NCI-H2081 (cell line): ENCODE measurements around the gene PGP.

ENCODE experiments used
- DNase-seq, 2 experiments: peaks; one replicate each; lab custom pipeline; 2025; lab: John Stamatoyannopoulos, UW

Gene PGP

DNA sequence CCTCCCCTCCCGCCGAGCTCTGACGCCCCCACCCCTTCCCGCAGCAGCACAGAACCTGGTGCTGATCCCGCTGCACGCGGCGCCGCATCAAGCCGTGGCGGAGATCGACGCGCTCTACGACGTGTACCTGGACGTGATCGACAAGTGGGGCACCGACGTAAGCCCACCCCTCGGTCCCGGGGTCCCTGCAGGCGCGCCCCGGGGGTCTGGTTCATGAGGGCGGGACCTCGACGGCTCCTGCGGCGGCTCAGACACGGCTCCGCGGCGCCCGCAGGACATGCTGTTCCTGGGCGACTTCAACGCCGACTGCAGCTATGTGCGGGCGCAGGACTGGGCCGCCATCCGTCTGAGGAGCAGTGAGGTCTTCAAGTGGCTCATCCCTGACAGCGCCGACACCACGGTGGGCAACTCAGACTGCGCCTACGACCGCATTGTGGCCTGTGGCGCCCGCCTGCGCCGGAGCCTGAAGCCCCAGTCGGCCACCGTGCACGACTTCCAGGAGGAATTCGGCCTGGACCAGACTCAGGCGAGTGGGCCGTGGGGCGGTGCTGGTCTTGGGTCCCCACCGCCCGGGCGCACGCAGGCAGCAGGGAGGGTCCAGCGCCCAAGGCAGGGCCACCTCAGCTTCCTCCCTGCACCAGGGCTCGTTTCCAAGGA lies 23.0 kb upstream of the PGP start:
- DNase-seq = no peak

DNA sequence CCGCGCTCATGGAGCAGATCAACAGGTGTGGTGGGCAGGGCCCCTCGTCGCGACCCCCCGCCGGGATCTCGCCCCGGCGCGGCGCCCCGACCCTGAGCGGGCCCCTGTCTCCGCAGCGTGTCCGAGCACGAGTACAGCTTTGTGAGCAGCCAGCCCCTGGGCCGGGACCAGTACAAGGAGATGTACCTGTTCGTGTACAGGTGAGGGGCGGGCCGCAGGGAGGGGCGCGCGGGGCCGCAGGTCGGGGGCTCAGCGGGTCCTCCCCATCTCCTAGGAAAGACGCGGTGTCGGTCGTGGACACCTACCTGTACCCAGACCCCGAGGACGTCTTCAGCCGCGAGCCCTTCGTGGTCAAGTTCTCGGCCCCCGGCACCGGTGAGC lies 22.5 kb upstream of the PGP start:
- no peak for DNase-seq

DNA sequence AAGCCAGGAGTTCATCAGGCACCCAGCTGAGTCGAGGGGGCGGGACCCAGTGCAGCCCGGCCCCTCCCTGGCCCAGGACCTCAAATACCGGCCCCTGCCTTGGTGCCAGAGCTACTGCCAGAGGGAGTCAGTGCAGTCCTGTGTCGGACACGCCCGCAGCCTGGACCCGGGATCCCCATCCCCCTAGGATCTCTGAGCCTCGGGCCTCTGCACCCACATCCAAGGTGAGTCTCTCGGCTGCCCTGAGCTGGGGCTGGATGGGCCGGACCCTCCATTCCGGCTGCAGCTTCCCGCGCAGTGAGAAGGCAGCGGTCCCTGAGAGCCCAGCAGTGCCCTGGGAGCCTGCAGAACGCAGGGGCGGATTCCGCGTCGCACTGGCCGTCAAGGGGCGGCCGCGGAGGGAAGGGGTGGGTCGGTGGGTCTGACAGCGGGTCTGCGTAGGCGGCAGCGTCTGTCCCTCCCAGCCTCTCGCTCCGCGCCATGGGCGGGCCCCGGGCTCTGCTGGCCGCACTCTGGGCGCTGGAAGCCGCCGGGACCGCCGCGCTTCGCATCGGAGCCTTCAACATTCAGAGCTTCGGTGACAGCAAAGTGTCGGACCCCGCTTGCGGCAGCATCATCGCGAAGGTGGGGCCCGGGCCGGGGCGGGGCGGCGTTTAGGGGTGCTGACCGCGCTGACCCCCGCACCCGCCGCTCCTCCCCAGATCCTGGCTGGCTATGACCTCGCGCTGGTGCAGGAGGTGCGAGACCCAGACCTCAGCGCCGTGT lies 21.9 kb upstream of the PGP start, which contains the start of gene DNASE1L2:
TSS of gene DNASE1L2 (plus strand) at position 108 of the 765 bp plus-strand sequence. CDS start at position 481, 373 bp downstream.
- DNase-seq = no peak

DNA sequence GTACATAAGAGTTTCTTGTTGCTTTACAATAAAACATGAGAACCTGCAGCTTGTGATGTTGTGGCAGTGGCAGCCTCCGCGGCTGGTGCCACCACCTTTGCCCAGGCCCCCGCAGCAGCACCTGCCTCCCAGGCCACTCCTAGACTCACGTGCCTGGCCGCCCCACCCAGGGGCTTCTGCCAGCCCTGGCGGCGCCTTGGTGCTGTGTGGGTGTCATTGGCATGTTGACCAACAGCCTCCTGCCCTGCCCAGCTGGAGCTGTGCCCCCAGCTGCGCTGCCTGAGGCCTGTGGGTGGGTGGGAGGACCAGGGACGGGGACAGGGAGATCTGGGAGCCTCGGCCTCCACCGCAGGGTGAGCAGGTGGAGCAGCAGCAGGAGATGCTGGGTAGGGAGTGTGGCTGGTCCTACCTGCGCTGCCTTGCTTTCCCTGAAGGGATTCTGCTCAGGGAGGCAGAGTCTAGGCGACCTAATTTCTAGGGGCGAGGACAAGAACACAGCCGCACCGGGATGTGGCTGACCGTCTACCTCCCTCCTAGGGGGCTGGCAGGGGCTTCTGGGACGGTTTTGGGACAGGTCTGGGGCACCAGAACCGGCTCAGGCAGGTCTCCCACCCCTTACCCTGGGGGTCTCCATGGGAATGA lies 21.2 kb upstream of the PGP start:
- DNase-seq = no peak

DNA sequence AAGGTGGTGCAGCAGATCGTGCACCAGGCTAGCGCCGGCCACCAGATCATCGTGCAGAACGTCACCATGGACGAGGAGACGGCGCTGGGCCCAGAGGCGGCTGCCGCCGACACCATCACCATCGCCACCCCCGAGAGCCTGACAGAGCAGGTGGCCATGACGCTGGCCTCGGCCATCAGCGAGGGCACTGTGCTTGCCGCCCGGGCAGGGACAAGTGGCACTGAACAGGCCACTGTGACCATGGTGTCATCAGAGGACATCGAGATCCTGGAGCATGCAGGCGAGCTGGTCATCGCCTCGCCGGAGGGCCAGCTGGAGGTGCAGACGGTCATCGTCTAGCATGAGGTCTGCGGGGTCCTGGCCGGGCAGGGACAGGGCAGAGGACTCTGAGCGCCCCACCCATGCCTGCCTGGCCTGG lies 20.6 kb upstream of the PGP start:
- no peak for DNase-seq

DNA sequence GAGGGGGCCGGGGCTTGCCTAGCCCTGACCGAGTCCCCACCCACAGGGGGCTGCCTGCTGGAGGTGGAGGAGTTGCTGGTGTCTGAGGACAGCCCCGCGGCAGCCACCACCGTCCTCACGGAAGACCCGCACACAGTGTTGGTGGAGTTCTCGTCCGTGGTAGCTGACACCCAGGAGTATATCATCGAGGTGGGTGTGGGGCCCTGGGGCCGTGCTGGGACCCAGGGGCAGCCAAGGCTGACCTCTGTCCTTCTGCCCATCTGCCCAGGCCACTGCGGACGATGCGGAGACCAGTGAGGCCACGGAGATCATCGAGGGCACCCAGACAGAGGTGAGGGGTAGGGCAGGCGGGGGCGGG lies 20.2 kb upstream of the PGP start:
- no peak for DNase-seq

DNA sequence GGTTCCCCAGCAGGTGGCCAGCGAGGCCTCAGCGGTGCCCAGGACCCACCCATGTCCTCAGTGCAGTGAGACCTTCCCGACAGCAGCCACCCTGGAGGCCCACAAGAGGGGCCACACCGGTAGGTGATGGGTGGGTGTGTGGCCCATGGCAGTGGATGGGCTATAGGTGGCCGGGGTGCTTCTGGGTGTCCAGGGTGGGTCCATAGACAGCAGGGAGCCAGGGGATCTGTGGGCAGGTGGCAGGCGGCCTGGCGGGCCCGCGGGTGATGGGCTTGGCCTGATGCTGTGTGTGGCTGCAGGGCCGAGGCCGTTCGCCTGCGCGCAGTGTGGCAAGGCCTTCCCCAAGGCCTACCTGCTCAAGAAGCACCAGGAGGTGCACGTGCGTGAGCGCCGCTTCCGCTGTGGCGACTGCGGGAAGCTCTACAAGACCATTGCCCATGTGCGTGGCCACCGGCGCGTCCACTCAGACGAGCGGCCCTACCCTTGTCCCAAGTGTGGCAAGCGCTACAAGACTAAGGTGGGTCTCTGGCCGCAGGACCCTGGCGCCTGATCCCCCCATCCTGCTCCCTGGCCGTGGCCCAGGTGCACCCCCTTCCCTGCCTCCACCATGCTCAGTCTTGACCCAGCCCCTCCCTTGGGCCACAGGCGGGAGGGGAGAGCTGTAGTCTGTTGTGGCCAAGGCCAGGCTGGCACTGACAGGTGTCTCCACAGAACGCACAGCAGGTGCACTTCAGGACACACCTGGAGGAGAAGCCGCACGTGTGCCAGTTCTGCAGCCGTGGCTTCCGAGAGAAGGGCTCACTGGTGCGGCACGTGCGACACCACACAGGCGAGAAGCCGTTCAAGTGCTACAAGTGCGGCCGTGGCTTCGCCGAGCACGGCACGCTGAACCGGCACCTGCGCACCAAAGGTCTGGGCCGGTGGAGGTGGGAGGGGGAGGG lies 19.5 kb upstream of the PGP start:
- peak in 1 of 2 experiments; percentile 63 for DNase-seq

DNA sequence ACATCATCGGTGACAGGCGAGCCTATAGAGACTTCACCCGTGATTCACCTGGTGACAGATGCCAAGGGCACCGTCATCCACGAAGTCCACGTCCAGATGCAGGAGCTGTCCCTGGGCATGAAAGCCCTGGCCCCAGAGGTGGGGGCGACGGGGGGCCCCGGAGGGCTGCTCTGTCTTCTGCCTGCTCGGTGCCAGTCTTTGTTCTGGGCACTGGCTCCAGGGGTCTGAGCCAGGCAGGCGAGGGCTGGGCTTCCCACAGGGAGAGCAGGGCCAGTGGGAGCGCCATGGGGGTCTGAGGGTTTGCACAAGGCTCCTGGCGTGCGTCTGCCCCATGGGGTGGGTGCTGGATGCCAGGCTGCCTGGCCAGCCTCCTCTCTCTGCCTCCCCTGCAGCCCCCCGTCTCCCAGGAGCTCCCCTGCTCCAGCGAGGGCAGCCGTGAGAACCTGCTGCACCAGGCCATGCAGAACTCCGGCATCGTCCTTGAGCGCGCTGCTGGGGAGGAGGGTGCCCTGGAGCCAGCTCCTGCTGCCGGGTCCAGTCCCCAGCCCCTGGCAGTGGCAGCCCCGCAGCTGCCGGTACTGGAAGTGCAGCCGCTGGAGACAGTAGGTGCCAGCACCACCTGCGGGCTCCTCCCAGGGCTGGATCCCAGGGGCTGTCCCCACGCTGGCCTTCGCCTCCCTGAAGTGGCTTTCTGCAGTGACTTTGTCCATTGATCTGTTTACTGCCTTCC lies 18.6 kb upstream of the PGP start:
- DNase-seq = no peak

DNA sequence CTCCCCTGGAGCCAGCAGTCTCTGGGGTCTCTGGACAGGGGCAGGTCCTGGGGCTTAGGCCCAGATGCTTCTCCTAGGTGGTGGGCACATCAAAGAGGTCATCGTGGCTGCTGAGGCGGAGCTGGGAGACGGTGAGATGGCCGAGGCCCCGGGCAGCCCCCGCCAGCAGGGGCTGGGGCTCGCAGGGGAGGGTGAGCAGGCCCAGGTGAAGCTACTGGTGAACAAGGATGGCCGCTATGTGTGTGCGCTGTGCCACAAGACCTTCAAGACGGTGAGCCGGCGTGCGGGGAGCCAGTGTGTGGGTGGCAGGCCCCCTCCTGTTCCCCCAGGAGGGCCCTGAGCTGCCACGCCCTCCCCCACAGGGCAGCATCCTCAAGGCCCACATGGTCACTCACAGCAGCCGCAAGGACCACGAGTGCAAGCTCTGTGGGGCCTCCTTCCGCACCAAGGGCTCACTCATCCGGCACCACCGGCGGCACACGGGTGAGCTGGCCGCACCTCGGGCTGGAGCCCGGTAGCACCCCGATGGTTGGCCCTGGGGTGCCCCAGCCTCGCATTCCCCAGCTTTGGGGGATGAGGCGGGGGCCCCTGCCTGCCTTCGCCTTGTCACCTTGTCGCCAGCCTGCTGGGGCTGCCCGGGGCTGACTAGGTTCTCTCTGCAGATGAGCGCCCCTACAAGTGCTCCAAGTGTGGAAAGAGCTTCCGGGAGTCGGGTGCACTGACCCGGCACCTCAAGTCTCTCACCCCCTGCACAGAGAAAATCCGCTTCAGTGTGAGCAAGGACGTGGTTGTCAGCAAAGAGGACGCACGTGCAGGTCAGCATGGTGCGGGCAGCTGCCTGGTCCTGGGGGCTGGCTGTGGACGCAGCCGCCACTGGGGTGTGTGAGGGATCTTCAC lies 17.7 kb upstream of the PGP start:
- DNase-seq = no peak

DNA sequence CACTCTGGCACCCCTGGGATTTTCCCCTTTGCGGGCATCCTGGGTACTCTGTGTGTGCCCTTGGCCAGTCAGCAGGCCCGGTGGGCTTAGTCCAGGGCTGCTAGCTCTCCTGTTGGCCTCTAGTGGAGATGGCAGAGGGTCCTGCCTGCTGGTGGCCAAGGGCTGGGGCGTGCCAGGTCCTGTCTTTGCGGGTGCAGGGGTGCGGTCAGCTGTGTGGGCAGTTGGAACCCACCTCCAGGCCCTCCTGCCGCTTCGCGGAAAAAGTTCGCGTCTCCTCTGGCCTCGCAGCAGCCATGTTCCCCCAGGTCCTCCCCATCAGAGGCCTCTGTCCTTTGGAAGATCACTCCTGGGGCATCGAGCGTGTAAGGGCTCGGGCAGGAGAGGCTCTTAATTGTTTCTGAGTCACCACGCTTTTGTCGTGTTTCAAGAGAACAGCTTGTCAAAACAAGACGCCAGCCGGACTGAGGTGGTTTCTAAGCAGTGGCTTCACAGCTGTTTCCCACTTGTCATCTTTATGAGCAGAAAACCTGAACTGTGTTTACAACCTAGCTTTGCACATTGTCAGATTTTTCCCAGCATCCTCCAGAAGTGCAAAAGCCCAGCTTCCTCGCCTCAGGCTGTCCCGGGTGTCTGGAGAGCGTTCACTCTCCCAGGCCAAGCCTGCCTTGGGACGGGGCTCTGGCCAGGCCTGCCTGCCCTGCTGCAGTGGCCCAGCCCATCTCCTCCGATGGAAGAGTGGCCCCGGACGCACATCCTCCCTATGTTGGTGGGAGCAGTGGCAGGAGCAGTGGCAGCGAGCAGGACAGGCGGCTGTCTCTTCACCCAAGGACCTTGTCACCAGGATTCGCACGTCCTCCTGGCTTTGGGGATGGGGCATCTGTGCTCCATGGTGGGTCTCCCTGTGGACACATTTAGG lies 16.6 kb upstream of the PGP start:
- DNase-seq = no peak

DNA sequence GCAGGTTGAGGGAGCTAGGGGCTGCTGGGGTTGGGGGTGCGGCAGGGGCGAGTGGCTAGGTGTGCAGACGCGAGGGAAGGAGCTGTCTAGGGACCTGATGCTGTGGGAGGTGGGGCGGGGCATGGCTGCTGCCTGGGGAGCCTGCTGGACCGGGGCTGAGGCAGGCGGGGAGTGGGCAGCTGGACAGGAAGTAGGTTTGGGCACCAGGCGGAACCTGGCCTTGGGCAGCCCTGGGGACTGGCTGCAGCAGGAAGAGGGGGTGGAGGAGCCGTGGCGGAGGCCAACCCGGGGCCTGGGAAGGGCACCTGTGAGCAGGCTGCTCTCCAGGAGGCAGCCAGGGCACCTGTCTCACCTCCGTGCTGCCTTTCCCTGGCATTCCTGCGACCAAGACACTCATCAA lies 15.7 kb upstream of the PGP start:
- no peak for DNase-seq

DNA sequence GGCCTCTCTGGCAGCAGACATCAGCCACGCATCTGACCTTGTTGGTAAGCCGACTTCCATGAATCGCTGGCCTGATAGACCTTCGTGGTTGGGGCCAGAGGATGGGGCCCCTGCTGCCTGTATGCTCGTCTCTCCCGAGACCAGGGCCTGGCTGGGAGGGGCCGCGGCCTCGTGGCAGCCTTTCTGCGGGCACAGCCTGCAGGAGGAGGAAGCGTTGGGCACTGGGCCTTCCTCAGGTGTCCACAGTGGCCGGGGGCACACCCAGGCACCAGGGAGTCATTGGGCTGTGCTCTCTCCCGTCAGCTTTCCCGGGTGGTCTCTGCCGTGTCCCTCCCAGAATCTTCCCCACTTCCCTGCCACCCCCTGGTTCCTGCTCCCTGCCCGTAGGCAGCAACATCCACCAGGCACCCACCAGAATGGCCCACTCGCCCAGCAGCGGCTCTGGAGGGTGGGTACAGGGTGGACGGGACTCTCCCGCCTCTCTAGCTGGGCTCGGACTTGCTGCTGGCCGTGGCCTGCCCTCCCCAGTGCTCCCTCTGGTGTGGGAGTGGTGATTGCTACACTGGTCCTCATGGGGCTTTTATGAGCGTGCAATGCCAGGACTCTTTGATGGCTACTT lies 15.1 kb upstream of the PGP start:
- DNase-seq = no peak

DNA sequence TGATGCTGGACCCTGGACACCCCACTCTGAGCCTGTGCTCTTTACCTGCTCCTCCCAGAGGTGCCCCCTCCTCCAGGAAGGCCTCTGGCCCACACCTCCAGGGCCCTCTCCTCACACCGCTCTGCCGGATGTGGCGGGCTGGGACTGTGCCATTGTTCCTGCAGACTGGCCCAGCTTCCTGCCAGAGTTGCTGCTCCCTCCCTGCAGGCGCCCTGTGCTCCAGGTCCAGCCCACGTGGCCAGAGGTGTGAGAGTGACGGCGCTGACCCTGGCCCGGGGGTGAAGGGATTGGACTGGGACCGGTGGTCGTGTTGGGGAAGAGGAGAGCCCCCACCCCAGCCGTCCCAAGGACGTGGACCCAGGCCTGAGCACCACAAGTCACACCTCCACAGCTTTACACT lies 14.5 kb upstream of the PGP start:
- no peak for DNase-seq

DNA sequence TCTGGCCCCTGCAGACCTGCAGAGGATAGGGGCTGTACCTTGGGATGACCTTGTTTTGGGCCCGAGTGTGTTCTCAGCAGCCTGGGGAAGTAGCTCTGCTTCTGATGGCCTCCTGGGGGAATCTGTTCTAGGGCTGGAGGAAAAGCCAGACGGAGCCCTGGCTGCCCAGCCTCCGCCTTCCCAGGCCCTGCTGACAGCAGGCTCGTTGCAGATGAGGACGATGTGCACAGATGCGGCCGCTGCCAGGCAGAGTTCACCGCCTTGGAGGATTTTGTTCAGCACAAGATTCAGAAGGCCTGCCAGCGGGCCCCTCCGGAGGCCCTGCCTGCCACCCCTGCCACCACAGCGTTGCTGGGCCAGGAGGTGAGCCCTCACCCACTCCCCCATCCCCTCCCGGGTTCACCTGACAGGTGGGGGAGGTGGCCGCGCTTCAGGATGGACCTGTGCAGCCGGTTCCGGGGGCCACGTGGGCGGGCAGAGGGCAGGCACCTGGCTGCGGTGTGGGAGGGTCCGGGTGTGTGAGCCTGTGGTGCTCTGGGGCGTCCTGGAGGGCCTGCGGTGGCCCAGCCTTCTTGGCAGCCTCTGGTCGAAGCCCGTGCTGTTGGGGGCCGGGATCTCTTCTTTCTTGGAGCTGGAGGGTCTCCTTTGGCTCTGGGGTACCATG lies 13.7 kb upstream of the PGP start:
- DNase-seq = no peak

DNA sequence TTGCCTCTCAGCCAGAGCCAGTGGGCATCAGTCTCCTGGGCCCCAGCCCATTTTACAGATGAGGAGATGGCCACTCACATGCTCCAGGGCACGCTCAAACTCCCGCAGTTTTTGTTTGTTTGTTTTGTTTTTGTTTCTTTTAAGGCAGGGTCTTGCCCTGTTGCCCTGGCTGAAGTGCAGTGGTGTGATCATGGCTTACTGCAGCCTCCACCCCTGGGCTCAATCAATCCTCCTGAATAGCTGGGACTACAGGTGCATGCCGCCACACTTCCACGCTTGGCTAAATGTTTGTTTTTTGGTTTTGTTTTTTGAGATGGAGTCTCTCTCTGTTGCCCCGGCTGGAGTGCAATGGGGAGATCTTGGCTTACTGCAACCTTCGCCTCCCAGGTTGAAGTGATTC lies 12.3 kb upstream of the PGP start:
- no peak for DNase-seq

DNA sequence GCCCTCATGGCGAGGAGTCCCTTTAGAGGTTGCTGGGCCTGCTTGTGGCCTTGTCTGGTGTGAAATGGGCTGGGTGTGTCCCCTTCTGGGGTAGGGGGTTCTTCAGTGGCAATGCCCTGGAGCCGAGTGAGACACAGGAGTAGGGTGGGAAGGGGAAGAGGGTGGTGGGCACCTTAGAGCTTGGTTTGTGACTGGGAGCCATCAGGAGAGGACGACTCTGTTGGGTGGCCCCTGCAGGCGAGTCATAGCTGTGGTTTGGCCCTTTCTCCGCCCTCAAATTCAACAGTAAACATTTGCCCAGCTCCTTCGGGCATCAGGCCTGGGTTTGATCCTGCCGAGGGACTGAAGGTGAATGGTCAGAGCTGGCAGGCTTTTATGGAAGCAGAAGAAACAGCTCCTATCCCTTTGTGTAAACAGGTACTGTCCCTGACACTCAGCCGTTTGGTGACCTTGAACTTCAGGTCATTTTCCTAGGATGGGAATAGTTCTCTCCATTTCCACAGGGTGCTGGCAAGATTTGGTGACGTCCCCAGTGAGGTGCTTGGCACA lies 11.7 kb upstream of the PGP start:
- DNase-seq = no peak

DNA sequence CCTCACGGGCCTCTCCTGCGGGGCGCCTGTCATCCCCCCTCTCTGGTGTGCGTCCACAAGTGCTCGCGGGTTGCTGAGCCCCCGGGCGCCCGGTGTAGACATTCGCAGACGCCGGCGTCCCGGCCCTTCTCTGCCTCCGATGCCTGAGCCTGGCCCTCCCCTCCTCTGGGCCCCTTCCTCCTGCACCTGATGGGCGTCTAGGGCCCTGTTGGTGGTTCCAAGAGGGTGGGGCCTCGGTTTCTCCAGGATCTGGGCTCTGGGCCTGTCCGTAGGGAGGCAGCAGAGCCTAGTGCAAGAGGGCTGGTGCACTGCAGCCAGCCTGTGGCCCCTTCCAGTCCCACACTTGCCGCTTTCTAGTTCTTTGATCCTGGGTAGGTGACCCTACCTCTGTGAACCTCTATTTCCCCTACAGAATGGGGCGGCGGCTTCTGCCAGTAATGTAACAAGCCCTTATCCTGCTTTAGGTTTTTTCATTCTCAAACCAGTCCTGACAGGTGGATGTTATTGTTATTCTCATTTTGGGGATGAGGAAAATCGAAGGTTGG lies 9.4 kb upstream of the PGP start:
- peak in 1 of 2 experiments; percentile 51 for DNase-seq
